Kidney (tissue), 14 donors: Measurements from ENCODE around the gene CDKN2B. TPM values are rescaled to one million over a fixed set of nuclear protein-coding genes. Genes with fewer than 3 reads are reported as not detected.
"Not testable (repeated sequence)": the region's sequence is repeated elsewhere in the genome, so short reads cannot be mapped to it uniquely, and the experiment has no call there.

Experiments used
- DNase-seq, 5 donors: peaks; one replicate each; pipeline ENCODE4 v3.0.0-alpha.2; 2013 to 2020
- FAIRE-seq: peaks from 2 replicates; lab custom pipeline; 2012; peaks lifted over from hg19 to GRCh38; lab: Jason Lieb, UNC
- H3K27ac ChIP-seq, 2 donors: one replicate each; pipeline ENCODE4 v1.7.0; 2013; ENCODE audit warnings: low read depth in 2 of 2, low read length in 2 of 2, inconsistent platforms in 1 of 2
- H3K27me3 ChIP-seq: one replicate; pipeline ENCODE4 v1.7.1; 2013; ENCODE audit warnings: low read length, inconsistent platforms; ENCODE audit not compliant: control insufficient read depth, insufficient read depth
- H3K36me3 ChIP-seq, 3 donors: one replicate each; pipeline versions ENCODE4 v1.7.0 to v1.7.1; 2013; ENCODE audit warnings: low read length in 3 of 3, control low read depth in 1 of 3, inconsistent platforms in 1 of 3; ENCODE audit not compliant: insufficient read depth in 3 of 3, control insufficient read depth in 2 of 3
- H3K4me1 ChIP-seq, 3 donors: one replicate each; pipeline versions ENCODE4 v1.7.0 to v1.7.1; 2013; ENCODE audit warnings: low read length in 3 of 3, inconsistent platforms in 1 of 3, low read depth in 1 of 3; ENCODE audit not compliant: control insufficient read depth in 2 of 3, insufficient read depth in 2 of 3
- H3K4me3 ChIP-seq, 3 donors: one replicate each; pipeline versions ENCODE4 v1.7.0 to v1.8.1; 2013; ENCODE audit warnings: low read length in 3 of 3, control low read depth in 1 of 3, inconsistent platforms in 1 of 3
- H3K9ac ChIP-seq, 3 donors: one replicate each; pipeline versions ENCODE4 v1.7.0 to v1.7.1; 2013; ENCODE audit warnings: low read length in 3 of 3, control low read depth in 1 of 3, inconsistent platforms in 1 of 3
- H3K9me3 ChIP-seq, 3 donors: one replicate each; pipeline versions ENCODE4 v1.7.0 to v1.7.1; 2013; ENCODE audit warnings: low read length in 3 of 3, control low read depth in 1 of 3, inconsistent platforms in 1 of 3; ENCODE audit not compliant: control insufficient read depth in 2 of 3, insufficient read depth in 1 of 3
- CTCF ChIP-seq: IDR thresholded peaks from 3 replicates; pipeline ENCODE4 v1.5.1; 2012; ENCODE audit warnings: mild to moderate bottlenecking, moderate library complexity, borderline replicate concordance; ENCODE audit not compliant: insufficient read depth; ENCODE audit errors: extremely low read depth
- intact Hi-C: fragments of 100-400 bp; cut with DNase I; formaldehyde crosslinking; loops from one replicate; pipeline ENCODE4 v1.11.1; 2022
- polyA plus RNA-seq: library from polyadenylated mRNA; stranded (reverse); fragments of 350-450 nt; fragmentation: Illumina TruSeq; extraction: RNeasy Lipid Tissue Mini Kit (QIAGEN cat#74804); gene quantifications from one replicate; pipeline ENCODE4 v1.2.3, GENCODE V29; 2014; ENCODE audit warnings: low read depth, low replicate concordance; ENCODE audit not compliant: insufficient read depth
- total RNA-seq: library from RNA; stranded (reverse); fragmentation: NEBNext Ultra II Directional; extraction: Animal tissue kit (Norgen Biotek cat#: 25700); gene quantifications from one replicate; pipeline ENCODE4 v1.2.1, GENCODE V29; 2021
- donor health status: control.
- donor health status: control.
- donor health status: control.
- donor health status: control.
- donor health status: control.
- donor health status: DM: yes; HTN: yes; CAD: no.
- donor health status: Normal renal cell carcinoma (clear cell type).

CDKN2B gene
- total and polyA plus RNA-seq, 2 donors from 2014 or later = 0.30 to 1.8 TPM

- FAIRE-seq (no peak), DNase-seq (peak in 3 of 5 donors; percentile 11 to 74 (median 52))
- H3K9me3 ChIP-seq = peaks cover 0 to 5% (median 0%) of the 10 kb centered on the region in 3 donors
- peak overlapping the region in 2 of 3 donors; percentile 10 to 24 for H3K4me3 ChIP-seq
- intact Hi-C loops = no loop called here
- no peak overlapping the region for H3K27ac ChIP-seq
- no peak for TF ChIP-seq CTCF
- no peak overlapping the region for H3K9ac ChIP-seq
- H3K27me3 ChIP-seq = peaks cover 59% of the 10 kb centered on the region
- peaks cover 0 to 8% (median 5%) of the 10 kb centered on the region in 3 donors for H3K4me1 ChIP-seq
- no peaks in the 10 kb centered on the region for H3K36me3 ChIP-seq
Observed at GRCh38 chr9:21964925-21965385, 44.1 kb downstream of the CDKN2B start.

GRCh38 chr9:21961569-21961968, 47.5 kb downstream of the CDKN2B start:
- no peak for FAIRE-seq
- Histone ChIP-seq H3K9me3 (peaks cover 0 to 5% (median 0%) of the 10 kb centered on the region in 3 donors), H3K27ac (no peak overlapping the region), H3K4me1 (peaks cover 0 to 8% (median 5%) of the 10 kb centered on the region in 3 donors), H3K27me3 (peaks cover 26% of the 10 kb centered on the region), H3K9ac (no peak overlapping the region), H3K36me3 (no peaks in the 10 kb centered on the region), H3K4me3 (no peak overlapping the region)
- no peak for TF ChIP-seq CTCF
- intact Hi-C loops = no loop called here
- DNase-seq = no peak

GRCh38 chr9:21959268-21959667, 49.8 kb downstream of the CDKN2B start:
- DNase-seq = peak in 1 of 5 donors; percentile 53
- H3K9me3 ChIP-seq, H3K36me3 ChIP-seq, H3K27me3 ChIP-seq, H3K27ac ChIP-seq, H3K4me3 ChIP-seq, H3K4me1 ChIP-seq, FAIRE-seq, H3K9ac ChIP-seq, intact Hi-C loops: not testable (repeated sequence)

GRCh38 chr9:21958833-21959232, 50.3 kb downstream of the CDKN2B start:
- TF ChIP-seq CTCF = no peak
- H3K9ac ChIP-seq = no peak overlapping the region
- FAIRE-seq (no peak), DNase-seq (peak in 1 of 5 donors; percentile 49)
- H3K4me3 ChIP-seq = no peak overlapping the region
- intact Hi-C loops = no loop called here
- no peaks in the 10 kb centered on the region for H3K4me1 ChIP-seq
- H3K9me3 ChIP-seq = peaks cover 0 to 5% (median 0%) of the 10 kb centered on the region in 3 donors
- no peak overlapping the region for H3K27ac ChIP-seq
- H3K36me3 ChIP-seq = no peaks in the 10 kb centered on the region
- H3K27me3 ChIP-seq = peaks cover 5% of the 10 kb centered on the region

Other genes starting within 250 kb of the CDKN2B start
- 42.4 TPM for gene MTAP, start 206.7 kb downstream of the CDKN2B start, total RNA-seq
- 11.2 TPM for gene MTAP, start 206.7 kb downstream of the CDKN2B start, polyA plus RNA-seq
- gene CDKN2A, start 14.9 kb downstream of the CDKN2B start, total RNA-seq = 4.1 TPM
- not detected for gene CDKN2A, start 14.9 kb downstream of the CDKN2B start, polyA plus RNA-seq
- gene CDKN2B-AS1, start 14.5 kb downstream of the CDKN2B start, total RNA-seq = 0.82 TPM
- gene CDKN2B-AS1, start 14.5 kb downstream of the CDKN2B start, polyA plus RNA-seq = not detected